Suprapubic skin (tissue), 4 donors: ENCODE results near the gene CDH13. TPM values are rescaled to one million over a fixed set of nuclear protein-coding genes. Genes with fewer than 3 reads are reported as not detected.
A peak's percentile ranks its signal among the peaks of the same experiment; 100 is the strongest.

Experiments used
- DNase-seq, 2 donors: peaks; one replicate each; pipeline ENCODE4 v3.0.0-alpha.2; 2019; ENCODE audit warnings: low spot score in 2 of 2
- H3K27ac ChIP-seq: fragments of 200-600 bp; sonication (generic); one replicate; pipeline ENCODE4 v1.5.1; 2019
- H3K27me3 ChIP-seq: fragments of 200-600 bp; sonication (generic); one replicate; pipeline ENCODE4 v1.5.1; 2019
- H3K36me3 ChIP-seq: fragments of 200-600 bp; sonication (generic); one replicate; pipeline ENCODE4 v1.5.1; 2019
- H3K4me1 ChIP-seq: fragments of 200-600 bp; sonication (generic); one replicate; pipeline ENCODE4 v1.5.1; 2019
- H3K4me3 ChIP-seq: fragments of 200-600 bp; sonication (generic); one replicate; pipeline ENCODE4 v1.5.1; 2019; ENCODE audit warnings: mild to moderate bottlenecking
- H3K9me3 ChIP-seq: fragments of 200-600 bp; sonication (generic); one replicate; pipeline ENCODE4 v1.5.1; 2019
- EP300 ChIP-seq: sonication (generic); formaldehyde crosslinking; IDR thresholded peaks from one replicate; pipeline ENCODE4 v1.6.1; 2017; ENCODE audit warnings: antibody characterized with exemption
- POLR2A ChIP-seq, 2 donors: fragments of 450-650 bp; IDR thresholded peaks; one replicate each; pipeline ENCODE4 v1.6.1; 2017; ENCODE audit warnings: antibody characterized with exemption in 2 of 2, mild to moderate bottlenecking in 2 of 2, moderate library complexity in 2 of 2
- POLR2AphosphoS5 ChIP-seq, 3 donors: sonication (generic); formaldehyde crosslinking; IDR thresholded peaks; one replicate each; pipeline ENCODE4 v1.6.1; 2017; ENCODE audit warnings: antibody characterized with exemption in 3 of 3
- WGBS: methylation state at CpG from one replicate; pipeline ENCODE4 v1.1.5; 2018; 5-methylcytosine and 5-hydroxymethylcytosine counted together
- total RNA-seq, 4 donors: library from RNA; depleted of rRNA; stranded (reverse); fragments of >200 nt; gene quantifications; one replicate each; pipeline ENCODE4 v1.1.0, GENCODE V29; 2016
- TF ChIP-seq, protein P1 (sequence below), 2 donors: fragments of 200-600 bp in 1 of 2; fragments of 450-650 bp in 1 of 2; sonication (generic) in 1 of 2; IDR thresholded peaks; one replicate each; pipeline ENCODE4 v1.5.1; 2016 to 2019; ENCODE audit warnings: antibody characterized with exemption in 2 of 2, mild to moderate bottlenecking in 1 of 2, moderate library complexity in 1 of 2

The CDH13 gene
- total RNA-seq, 4 donors from 2014 or later, result 90.4 to 176 (median 139) TPM

- Histone ChIP-seq H3K4me3 (no peak overlapping the region), H3K9me3 (no peaks in the 10 kb centered on the region), H3K27me3 (no peaks in the 10 kb centered on the region), H3K36me3 (no peaks in the 10 kb centered on the region), H3K27ac (no peak overlapping the region), H3K4me1 (no peaks in the 10 kb centered on the region)
- no peak for DNase-seq
- TF ChIP-seq POLR2AphosphoS5 (IDR thresholded peaks at IDR 0.05) (no peak), EP300 (no peak), POLR2A (IDR thresholded peaks at IDR 0.05) (no peak)
- TF ChIP-seq, protein P1, sequence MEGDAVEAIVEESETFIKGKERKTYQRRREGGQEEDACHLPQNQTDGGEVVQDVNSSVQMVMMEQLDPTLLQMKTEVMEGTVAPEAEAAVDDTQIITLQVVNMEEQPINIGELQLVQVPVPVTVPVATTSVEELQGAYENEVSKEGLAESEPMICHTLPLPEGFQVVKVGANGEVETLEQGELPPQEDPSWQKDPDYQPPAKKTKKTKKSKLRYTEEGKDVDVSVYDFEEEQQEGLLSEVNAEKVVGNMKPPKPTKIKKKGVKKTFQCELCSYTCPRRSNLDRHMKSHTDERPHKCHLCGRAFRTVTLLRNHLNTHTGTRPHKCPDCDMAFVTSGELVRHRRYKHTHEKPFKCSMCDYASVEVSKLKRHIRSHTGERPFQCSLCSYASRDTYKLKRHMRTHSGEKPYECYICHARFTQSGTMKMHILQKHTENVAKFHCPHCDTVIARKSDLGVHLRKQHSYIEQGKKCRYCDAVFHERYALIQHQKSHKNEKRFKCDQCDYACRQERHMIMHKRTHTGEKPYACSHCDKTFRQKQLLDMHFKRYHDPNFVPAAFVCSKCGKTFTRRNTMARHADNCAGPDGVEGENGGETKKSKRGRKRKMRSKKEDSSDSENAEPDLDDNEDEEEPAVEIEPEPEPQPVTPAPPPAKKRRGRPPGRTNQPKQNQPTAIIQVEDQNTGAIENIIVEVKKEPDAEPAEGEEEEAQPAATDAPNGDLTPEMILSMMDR (IDR thresholded peaks at IDR 0.05), result no peak
- 66% methylated on average over 4 of the region's 4 CpGs for WGBS
Measured at GRCh38 chr16:83134638-83135037, 507.9 kb downstream of the CDH13 start.

GRCh38 chr16:83136419-83136818 is 509.6 kb downstream of the CDH13 start:
- no peak overlapping the region for H3K4me3 ChIP-seq
- no peak overlapping the region for H3K27ac ChIP-seq
- no peaks in the 10 kb centered on the region for H3K9me3 ChIP-seq
- H3K36me3 ChIP-seq, result no peaks in the 10 kb centered on the region
- H3K27me3 ChIP-seq, result no peaks in the 10 kb centered on the region
- no peaks in the 10 kb centered on the region for H3K4me1 ChIP-seq
- DNase-seq, result no peak
- WGBS, result 87% methylated on average over 9 of the region's 9 CpGs
- TF ChIP-seq POLR2AphosphoS5 (IDR thresholded peaks at IDR 0.05) (no peak), POLR2A (IDR thresholded peaks at IDR 0.05) (no peak)

DNA sequence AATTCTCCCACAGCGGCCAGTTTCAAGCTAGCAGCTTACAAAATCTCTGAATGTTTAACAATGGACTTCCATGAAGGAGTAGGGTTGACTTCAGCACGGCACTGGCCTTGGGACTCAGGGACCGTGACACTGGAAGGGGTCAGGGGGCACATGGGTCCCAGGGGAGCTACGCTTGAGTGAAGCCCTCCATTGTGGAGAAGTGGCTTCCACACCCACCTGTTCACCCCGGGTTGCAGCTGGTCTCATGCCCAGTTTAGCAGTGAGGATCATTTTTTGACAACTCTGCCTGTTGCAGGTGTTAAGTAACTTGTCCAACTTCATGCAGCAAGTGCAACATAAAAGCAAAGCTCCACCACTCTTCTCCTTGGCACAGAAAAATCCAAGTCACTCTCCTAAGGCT is 510.2 kb downstream of the CDH13 start:
- H3K27ac ChIP-seq, result no peak overlapping the region
- 75% methylated on average over 4 of the region's 5 CpGs for WGBS
- H3K4me3 ChIP-seq, result peak overlapping the region; percentile 26
- H3K9me3 ChIP-seq, result no peaks in the 10 kb centered on the region
- no peaks in the 10 kb centered on the region for H3K4me1 ChIP-seq
- H3K36me3 ChIP-seq, result no peaks in the 10 kb centered on the region
- no peak for DNase-seq
- no peaks in the 10 kb centered on the region for H3K27me3 ChIP-seq
- no peak for TF ChIP-seq POLR2A (IDR thresholded peaks at IDR 0.05)
- TF ChIP-seq EP300, result no peak

- TF ChIP-seq POLR2A (IDR thresholded peaks at IDR 0.05), result no peak
- no peak for TF ChIP-seq POLR2AphosphoS5 (IDR thresholded peaks at IDR 0.05)
- TF ChIP-seq EP300, result no peak
- TF ChIP-seq, protein P1 (IDR thresholded peaks at IDR 0.05), result no peak
- no peak overlapping the region for H3K27ac ChIP-seq
- no peaks in the 10 kb centered on the region for H3K36me3 ChIP-seq
- WGBS, result 52% methylated on average over 17 of the region's 17 CpGs
- peak overlapping the region; percentile 26 for H3K4me3 ChIP-seq
- no peak for DNase-seq
- H3K27me3 ChIP-seq, result no peaks in the 10 kb centered on the region
- H3K9me3 ChIP-seq, result no peaks in the 10 kb centered on the region
- no peaks in the 10 kb centered on the region for H3K4me1 ChIP-seq
Measured at GRCh38 chr16:83137326-83137781, 510.6 kb downstream of the CDH13 start.

DNA sequence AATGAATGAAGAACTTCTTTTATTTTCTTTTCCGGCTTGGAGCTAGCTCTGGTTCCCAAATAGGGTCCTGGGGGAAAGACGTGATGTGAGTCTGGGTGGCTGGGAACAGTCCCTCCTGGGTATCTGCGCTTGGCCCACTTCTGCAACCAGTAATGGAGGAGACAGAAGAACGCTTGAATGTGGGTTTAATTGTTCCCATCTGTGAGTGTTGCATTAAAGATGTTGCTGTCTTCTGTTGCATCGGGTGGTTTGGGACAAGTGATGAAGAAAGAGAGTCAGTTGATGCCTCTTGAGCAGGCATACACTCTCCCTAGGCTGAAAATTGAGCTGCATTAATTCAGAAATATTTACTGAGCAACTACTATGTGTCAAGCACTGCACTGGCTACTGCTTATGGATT is 511.1 kb downstream of the CDH13 start:
- Histone ChIP-seq H3K4me3 (peak overlapping the region; percentile 26), H3K27ac (no peak overlapping the region), H3K36me3 (no peaks in the 10 kb centered on the region), H3K27me3 (no peaks in the 10 kb centered on the region), H3K9me3 (no peaks in the 10 kb centered on the region), H3K4me1 (no peaks in the 10 kb centered on the region)
- TF ChIP-seq POLR2AphosphoS5 (IDR thresholded peaks at IDR 0.05) (no peak), POLR2A (IDR thresholded peaks at IDR 0.05) (no peak)
- TF ChIP-seq, protein P1 (IDR thresholded peaks at IDR 0.05), result no peak
- DNase-seq, result no peak
- 64% methylated on average over 5 of the region's 5 CpGs for WGBS

GRCh38 chr16:83138512-83138911 is 511.7 kb downstream of the CDH13 start:
- Histone ChIP-seq H3K27me3 (no peaks in the 10 kb centered on the region), H3K36me3 (no peaks in the 10 kb centered on the region), H3K9me3 (no peaks in the 10 kb centered on the region), H3K4me1 (no peaks in the 10 kb centered on the region), H3K4me3 (no peak overlapping the region), H3K27ac (no peak overlapping the region)
- 81% methylated on average over 7 of the region's 7 CpGs for WGBS
- no peak for DNase-seq
- TF ChIP-seq, protein P1 (IDR thresholded peaks at IDR 0.05), result no peak
- TF ChIP-seq EP300 (no peak), POLR2A (IDR thresholded peaks at IDR 0.05) (no peak), POLR2AphosphoS5 (IDR thresholded peaks at IDR 0.05) (no peak)
